NCI-H345 treated with DMSO at 0.1 percent for 48 hours (cell line): ENCODE results near the gene DCLK1.

Experiments used
- DNase-seq: peaks from one replicate; lab custom pipeline; 2025; ENCODE audit not compliant: unreplicated experiment; lab: John Stamatoyannopoulos, UW

DCLK1 gene

GRCh38 chr13:35909837-35910540, 221.2 kb downstream of the DCLK1 start:
- no peak for DNase-seq

DNA sequence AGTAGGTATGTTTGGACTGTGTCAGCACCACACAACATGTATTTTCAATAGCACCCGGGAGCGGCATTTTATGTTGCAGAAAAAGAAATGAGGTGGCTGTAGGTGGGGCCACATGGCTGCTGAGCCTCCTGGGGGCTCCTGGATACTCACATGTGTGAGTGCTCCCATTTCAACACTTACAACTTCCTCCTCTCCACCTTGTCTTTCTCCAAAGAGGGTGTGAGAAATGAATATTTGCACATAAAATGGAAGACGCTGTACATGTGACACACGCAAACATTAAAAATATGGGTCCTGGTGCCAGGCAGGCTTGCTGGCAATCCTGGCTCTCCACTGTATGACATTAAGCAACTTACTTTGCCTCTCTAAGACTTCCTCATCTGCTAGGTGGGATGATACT, 222.1 kb downstream of the DCLK1 start:
- DNase-seq = no peak

- DNase-seq = no peak
Observed at GRCh38 chr13:35908226-35908625, 223.0 kb downstream of the DCLK1 start.

GRCh38 chr13:35906636-35907035, 224.5 kb downstream of the DCLK1 start:
- DNase-seq = no peak

GRCh38 chr13:35903075-35903474, 228.1 kb downstream of the DCLK1 start:
- DNase-seq = no peak

DNA sequence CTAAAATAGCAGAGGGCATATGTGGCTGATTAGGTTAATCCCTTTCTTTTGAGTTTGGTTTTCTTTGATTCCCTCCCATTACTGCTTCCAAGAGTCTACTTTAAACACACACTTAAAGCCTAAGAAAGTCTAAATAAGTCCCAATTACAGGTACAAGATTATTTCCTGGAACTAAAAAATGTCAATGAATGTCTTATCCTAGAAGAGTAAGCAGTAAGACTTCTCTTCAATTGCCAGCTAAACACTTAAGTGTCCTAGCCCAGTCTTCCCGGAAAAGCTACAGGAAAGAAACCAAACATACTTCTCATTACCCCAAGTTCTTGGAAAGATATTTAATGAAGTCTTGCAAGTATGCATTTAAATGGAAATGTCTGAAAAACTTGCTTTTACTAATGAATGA, 233.1 kb downstream of the DCLK1 start:
- no peak for DNase-seq

DNA sequence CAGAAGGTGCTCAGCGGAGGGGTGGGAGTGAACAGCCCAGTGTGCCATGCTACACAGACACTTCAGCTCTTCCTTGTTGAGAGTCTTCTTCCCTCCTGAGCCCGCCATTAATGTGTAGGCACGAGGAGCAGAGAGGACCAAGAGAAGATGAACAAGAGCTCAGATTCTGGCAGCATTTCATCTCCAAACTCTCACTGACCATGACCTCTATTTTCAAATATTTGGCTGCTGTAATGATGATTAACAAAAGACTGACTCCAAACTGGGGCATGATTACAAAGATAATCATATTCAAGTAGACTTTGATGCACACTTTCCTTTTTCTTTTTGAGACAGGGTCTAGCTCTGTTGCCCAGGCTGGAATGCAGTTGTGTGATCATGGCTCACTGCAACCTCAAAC, 236.5 kb downstream of the DCLK1 start:
- DNase-seq = no peak

DNA sequence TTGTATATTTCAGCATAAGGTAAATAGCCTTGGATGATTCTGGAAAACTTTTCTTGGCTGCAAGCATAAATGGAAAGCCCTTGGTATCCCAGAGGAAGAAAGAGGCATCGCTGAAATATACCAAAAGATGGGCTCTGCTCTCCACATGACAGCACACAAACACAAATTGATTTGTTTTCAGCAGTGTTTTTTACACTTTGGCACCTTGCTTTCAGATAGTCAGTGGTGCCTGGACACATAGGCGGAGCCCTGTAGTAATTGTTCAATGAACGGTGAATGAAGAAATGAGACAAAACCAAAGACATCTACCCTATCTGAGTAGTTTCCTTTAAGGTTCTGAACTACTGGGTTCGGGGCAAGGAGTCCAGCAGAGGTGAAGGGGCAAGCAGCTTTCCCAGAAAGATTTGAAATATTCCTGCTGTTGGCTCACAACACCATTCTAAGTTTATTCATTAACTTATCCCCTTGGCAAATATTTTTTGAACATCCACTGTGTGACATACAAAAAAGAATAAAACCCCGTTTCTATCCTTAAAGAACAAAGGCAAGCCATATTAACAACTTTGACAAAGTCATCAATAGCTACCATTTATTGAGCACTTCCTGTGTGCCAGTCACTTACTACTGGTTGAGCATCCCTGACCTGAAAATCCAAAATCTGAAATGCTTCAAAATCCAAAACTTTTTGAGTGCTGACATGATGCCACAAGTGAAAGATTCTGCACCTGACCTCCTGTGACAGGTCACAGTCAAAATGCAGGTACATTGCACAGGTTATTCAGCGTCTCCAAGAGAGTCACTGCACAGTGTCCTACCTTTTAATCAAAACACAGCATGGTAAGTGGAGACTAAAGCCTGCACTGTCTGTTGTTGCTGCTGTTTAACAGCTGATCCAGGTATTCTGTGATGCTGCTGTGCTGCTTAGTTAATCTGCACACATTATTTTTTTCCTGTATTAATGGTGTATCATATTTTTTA, 238.1 kb downstream of the DCLK1 start:
- no peak for DNase-seq

GRCh38 chr13:35891507-35892441, 239.4 kb downstream of the DCLK1 start:
- no peak for DNase-seq

GRCh38 chr13:35889560-35889959, 241.6 kb downstream of the DCLK1 start:
- no peak for DNase-seq

DNA sequence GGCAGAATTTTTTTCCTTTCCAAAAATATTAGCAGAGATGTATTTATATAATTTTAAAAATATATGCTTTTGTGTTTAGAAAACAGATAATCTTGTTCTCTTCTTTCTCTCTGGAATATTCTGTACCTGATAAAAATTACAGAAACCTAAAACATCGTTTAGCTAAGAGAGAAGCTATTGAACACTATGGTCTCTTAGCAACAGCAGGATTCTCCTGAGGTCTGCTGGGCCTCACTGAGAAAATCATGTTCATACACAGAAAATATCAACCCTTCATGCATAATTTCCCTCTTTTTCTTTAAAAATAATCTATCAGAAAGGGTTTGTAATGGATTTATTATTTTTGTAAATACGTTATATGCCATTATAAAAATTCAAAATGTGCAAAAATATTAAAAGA, 242.2 kb downstream of the DCLK1 start:
- DNase-seq = no peak

DNA sequence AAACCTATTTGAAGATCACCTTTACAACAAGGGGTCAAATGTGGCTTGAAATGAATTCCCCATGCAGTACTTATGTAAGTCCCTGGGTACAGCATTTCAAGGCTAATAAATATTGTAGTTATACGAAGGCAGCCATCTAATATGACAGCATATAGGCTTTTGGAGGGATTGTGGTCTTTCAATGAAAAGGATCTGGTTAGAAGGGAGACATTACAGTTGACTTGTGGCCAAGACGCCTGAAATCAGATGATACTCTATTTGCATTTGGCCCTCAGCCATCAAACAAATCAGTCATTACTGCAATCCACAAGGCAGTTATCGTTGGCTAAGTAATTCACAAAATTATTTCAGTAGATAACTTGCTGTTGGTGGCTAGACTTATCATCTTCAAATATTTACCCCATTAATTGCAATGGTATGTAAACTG, 242.7 kb downstream of the DCLK1 start:
- peak; percentile 22 for DNase-seq

DNA sequence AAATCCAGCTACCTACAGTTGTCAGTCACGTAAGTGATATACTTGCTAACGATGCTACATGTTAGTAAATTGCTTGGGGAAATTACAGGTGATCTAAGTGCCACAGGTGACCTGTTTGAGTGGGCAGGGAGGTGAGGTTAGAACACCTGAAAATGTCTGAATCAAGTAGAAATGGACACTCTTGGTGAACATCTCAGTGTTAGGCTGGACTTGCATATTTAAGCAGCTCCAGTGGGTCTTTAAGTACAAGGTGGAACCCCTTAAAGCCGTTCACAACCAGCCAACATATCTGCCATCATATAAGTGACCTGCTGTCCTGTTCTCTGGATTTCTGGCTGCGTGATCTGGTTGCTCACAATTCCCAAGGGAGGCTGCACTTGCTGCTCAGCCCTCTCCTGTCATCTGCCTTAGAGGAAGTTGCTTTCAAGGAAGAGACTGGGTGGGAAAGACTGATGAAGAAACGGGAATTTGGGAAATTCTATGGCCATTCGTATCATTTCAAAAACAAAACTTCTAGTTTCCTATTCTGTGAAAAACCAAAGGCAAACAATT, 244.0 kb downstream of the DCLK1 start:
- DNase-seq = no peak

- no peak for DNase-seq
Observed at GRCh38 chr13:35886332-35887114, 244.7 kb downstream of the DCLK1 start.

- no peak for DNase-seq
Observed at GRCh38 chr13:35884211-35884760, 246.9 kb downstream of the DCLK1 start.

DNA sequence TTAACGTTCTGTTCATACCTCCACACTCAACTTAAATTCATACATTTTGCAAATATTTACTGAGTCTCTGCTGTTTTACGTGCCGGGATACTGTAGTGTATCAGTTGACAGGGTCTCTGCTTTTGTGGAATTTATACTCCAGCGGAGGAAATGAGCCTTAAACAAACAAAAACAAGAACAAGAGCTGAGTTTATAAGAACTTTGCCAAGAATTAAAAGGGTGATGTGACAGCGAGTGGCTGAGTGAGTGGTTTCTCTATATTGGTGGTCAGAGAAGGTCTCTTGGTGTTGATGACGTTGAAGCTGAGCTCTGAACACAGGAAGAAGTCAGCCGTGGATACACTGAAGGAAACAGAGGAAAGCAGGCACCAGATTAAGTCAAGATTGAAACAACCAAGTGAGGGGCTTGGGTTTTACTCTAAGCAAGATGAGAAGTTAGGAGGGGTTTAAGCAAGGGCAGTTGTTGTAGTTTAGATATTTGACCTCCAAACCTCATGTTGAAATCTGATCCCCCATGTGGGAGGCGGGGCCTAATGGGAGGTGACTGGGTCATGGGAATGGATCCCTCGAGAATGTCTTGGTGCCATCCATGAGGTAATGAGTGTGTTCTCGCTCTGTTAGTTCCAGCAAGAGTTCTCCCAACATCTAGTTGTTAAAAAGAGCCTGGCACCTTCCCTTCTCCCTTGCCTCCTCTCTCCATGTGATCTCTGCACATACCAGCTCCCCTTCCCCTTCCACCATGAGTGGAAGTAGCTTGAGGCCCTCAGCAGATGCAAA, 248.3 kb downstream of the DCLK1 start:
- no peak for DNase-seq

DNA sequence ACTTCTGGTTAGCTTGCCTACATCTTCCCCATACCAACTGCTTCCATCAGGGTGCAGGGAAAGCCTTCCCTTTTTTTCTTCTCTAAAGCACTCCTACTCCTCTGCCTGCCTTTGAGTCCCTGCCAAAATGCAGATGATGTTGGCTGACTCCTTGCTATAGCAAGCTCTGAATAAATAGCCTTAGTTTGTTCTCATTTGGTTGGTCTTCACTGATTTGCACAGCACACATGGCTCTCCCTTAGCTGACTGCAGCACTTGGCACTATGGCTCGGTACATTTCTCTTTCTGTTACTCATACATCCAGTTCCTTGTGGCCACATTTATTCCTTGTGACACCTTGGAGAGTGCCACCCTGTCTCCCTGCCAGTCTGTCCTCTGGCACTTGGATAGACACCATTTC, 249.8 kb downstream of the DCLK1 start:
- DNase-seq = peak; percentile 92

DNA sequence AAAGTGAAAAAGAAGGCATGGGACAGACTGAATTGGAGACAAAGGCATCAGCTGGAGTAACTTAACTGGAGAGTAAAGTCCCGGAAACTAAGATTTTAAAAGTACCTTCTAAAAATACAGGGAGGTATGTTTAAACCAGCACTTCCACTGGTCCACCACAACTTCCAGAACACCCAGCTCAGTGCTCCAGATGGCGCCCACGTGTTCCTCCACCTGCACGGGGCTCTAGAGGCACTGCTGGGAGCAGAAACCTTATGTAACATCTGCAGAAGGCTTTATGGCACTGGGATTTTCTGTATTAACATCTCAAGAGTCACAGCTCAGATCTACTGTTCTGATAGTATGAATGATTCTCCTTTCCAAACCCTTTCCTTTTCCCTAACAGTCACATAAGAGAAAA, 252.1 kb downstream of the DCLK1 start:
- DNase-seq = no peak

DNA sequence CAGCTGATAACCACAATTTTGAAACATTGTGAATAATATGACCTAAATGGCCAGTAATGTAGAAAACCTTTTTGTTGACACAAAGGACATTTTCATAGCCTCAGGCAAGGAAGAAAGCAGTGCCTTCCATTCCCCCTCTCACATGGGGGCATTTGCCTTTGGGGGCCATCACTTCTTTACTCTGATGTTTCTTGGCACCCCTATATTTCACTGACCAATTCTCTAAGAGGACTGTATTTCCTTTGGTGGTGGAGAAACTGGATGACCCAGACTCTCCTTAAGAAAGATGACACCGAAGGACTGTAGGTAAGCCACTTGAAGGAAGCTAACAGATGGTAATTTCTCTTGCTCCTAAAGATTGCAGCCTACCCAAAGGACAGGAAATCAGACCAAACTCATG, 254.6 kb downstream of the DCLK1 start:
- DNase-seq = no peak
